ENCODE data around the gene TMEM30A. TPM values are rescaled to one million over a fixed set of nuclear protein-coding genes. Genes with fewer than 3 reads are reported as not detected.

The TMEM30A gene
- total and polyA plus RNA-seq, 2 donors, result 40.6 to 45.8 TPM

GRCh38 chr6:75217193-75217592 lies 67.4 kb downstream of the TMEM30A start:
- no peaks in the 10 kb centered on the region for H3K27me3 ChIP-seq (ENCODE audit: control insufficient read depth in 2 of 2, insufficient read depth in 1 of 2, low read length in 1 of 2)
- DNase-seq (ENCODE audit: low read depth in 6 of 9, low spot score in 9 of 9), result no peak
- H3K4me3 ChIP-seq (ENCODE audit: low read length in 2 of 2), result no peak overlapping the region
- H3K9me3 ChIP-seq (ENCODE audit: control insufficient read depth in 2 of 2, insufficient read depth in 1 of 2, low read length in 1 of 2), result no peaks in the 10 kb centered on the region
- no peaks in the 10 kb centered on the region for H3K4me1 ChIP-seq (ENCODE audit: control insufficient read depth in 2 of 2, insufficient read depth in 2 of 2, low read length in 2 of 2)
- WGBS, result 58% methylated on average over 4 of the region's 4 CpGs
- no peak overlapping the region for H3K27ac ChIP-seq (ENCODE audit: low read depth in 1 of 2, low read length in 1 of 2)
- no peaks in the 10 kb centered on the region for H3K36me3 ChIP-seq (ENCODE audit: control insufficient read depth in 2 of 2, insufficient read depth in 2 of 2, low read length in 1 of 2)

GRCh38 chr6:75215291-75215690 lies 69.3 kb downstream of the TMEM30A start:
- WGBS, result 88% methylated on average over 4 of the region's 4 CpGs
- Histone ChIP-seq H3K9me3 (ENCODE audit: control insufficient read depth in 2 of 2, insufficient read depth in 1 of 2, low read length in 1 of 2) (no peaks in the 10 kb centered on the region), H3K36me3 (ENCODE audit: control insufficient read depth in 2 of 2, insufficient read depth in 2 of 2, low read length in 1 of 2) (no peaks in the 10 kb centered on the region), H3K4me1 (ENCODE audit: control insufficient read depth in 2 of 2, insufficient read depth in 2 of 2, low read length in 2 of 2) (no peaks in the 10 kb centered on the region), H3K4me3 (ENCODE audit: low read length in 2 of 2) (no peak overlapping the region), H3K27ac (ENCODE audit: low read depth in 1 of 2, low read length in 1 of 2) (no peak overlapping the region), H3K27me3 (ENCODE audit: control insufficient read depth in 2 of 2, insufficient read depth in 1 of 2, low read length in 1 of 2) (peaks cover 0 to 10% of the 10 kb centered on the region in 2 donors)
- DNase-seq (ENCODE audit: low read depth in 6 of 9, low spot score in 9 of 9), result no peak

- DNase-seq (ENCODE audit: low read depth in 6 of 9, low spot score in 9 of 9), result no peak
- H3K27me3 ChIP-seq (ENCODE audit: control insufficient read depth in 2 of 2, insufficient read depth in 1 of 2, low read length in 1 of 2), result peaks cover 7 to 23% of the 10 kb centered on the region in 2 donors
- H3K27ac ChIP-seq (ENCODE audit: low read depth in 1 of 2, low read length in 1 of 2), result no peak overlapping the region
- H3K4me1 ChIP-seq (ENCODE audit: control insufficient read depth in 2 of 2, insufficient read depth in 2 of 2, low read length in 2 of 2), result peaks cover 0 to 1% of the 10 kb centered on the region in 2 donors
- H3K36me3 ChIP-seq (ENCODE audit: control insufficient read depth in 2 of 2, insufficient read depth in 2 of 2, low read length in 1 of 2), result no peaks in the 10 kb centered on the region
- H3K4me3 ChIP-seq (ENCODE audit: low read length in 2 of 2), result no peak overlapping the region
- 89% methylated on average over 2 of the region's 2 CpGs for WGBS
- H3K9me3 ChIP-seq (ENCODE audit: control insufficient read depth in 2 of 2, insufficient read depth in 1 of 2, low read length in 1 of 2), result no peaks in the 10 kb centered on the region
Measured at GRCh38 chr6:75213732-75214131, 70.9 kb downstream of the TMEM30A start.

GRCh38 chr6:75213112-75213511 lies 71.5 kb downstream of the TMEM30A start:
- H3K27me3 ChIP-seq (ENCODE audit: control insufficient read depth in 2 of 2, insufficient read depth in 1 of 2, low read length in 1 of 2), result peaks cover 13 to 29% of the 10 kb centered on the region in 2 donors
- no peak for DNase-seq (ENCODE audit: low read depth in 6 of 9, low spot score in 9 of 9)
- peaks cover 0 to 6% of the 10 kb centered on the region in 2 donors for H3K4me1 ChIP-seq (ENCODE audit: control insufficient read depth in 2 of 2, insufficient read depth in 2 of 2, low read length in 2 of 2)
- H3K4me3 ChIP-seq (ENCODE audit: low read length in 2 of 2), result no peak overlapping the region
- H3K9me3 ChIP-seq (ENCODE audit: control insufficient read depth in 2 of 2, insufficient read depth in 1 of 2, low read length in 1 of 2), result no peaks in the 10 kb centered on the region
- 4% methylated on average over 1 of the region's 1 CpG for whole genome bisulfite sequencing
- H3K27ac ChIP-seq (ENCODE audit: low read depth in 1 of 2, low read length in 1 of 2), result no peak overlapping the region
- H3K36me3 ChIP-seq (ENCODE audit: control insufficient read depth in 2 of 2, insufficient read depth in 2 of 2, low read length in 1 of 2), result no peaks in the 10 kb centered on the region

- H3K4me1 ChIP-seq (ENCODE audit: control insufficient read depth in 2 of 2, insufficient read depth in 2 of 2, low read length in 2 of 2), result peaks cover 0 to 9% of the 10 kb centered on the region in 2 donors
- H3K9me3 ChIP-seq (ENCODE audit: control insufficient read depth in 2 of 2, insufficient read depth in 1 of 2, low read length in 1 of 2), result peaks cover 0 to 4% of the 10 kb centered on the region in 2 donors
- 49% methylated on average over 3 of the region's 3 CpGs for WGBS
- no peaks in the 10 kb centered on the region for H3K36me3 ChIP-seq (ENCODE audit: control insufficient read depth in 2 of 2, insufficient read depth in 2 of 2, low read length in 1 of 2)
- peaks cover 19 to 39% of the 10 kb centered on the region in 2 donors for H3K27me3 ChIP-seq (ENCODE audit: control insufficient read depth in 2 of 2, insufficient read depth in 1 of 2, low read length in 1 of 2)
- H3K27ac ChIP-seq (ENCODE audit: low read depth in 1 of 2, low read length in 1 of 2), result no peak overlapping the region
- H3K4me3 ChIP-seq (ENCODE audit: low read length in 2 of 2), result no peak overlapping the region
- DNase-seq (ENCODE audit: low read depth in 6 of 9, low spot score in 9 of 9), result no peak
Measured at GRCh38 chr6:75211920-75212590, 72.5 kb downstream of the TMEM30A start.

GRCh38 chr6:75210885-75211739 lies 73.5 kb downstream of the TMEM30A start:
- Histone ChIP-seq H3K9me3 (ENCODE audit: control insufficient read depth in 2 of 2, insufficient read depth in 1 of 2, low read length in 1 of 2) (peaks cover 0 to 4% of the 10 kb centered on the region in 2 donors), H3K36me3 (ENCODE audit: control insufficient read depth in 2 of 2, insufficient read depth in 2 of 2, low read length in 1 of 2) (no peaks in the 10 kb centered on the region), H3K4me3 (ENCODE audit: low read length in 2 of 2) (no peak overlapping the region), H3K4me1 (ENCODE audit: control insufficient read depth in 2 of 2, insufficient read depth in 2 of 2, low read length in 2 of 2) (peaks cover 0 to 17% of the 10 kb centered on the region in 2 donors), H3K27me3 (ENCODE audit: control insufficient read depth in 2 of 2, insufficient read depth in 1 of 2, low read length in 1 of 2) (peaks cover 29 to 49% of the 10 kb centered on the region in 2 donors), H3K27ac (ENCODE audit: low read depth in 1 of 2, low read length in 1 of 2) (no peak overlapping the region)
- 38% methylated on average over 10 of the region's 10 CpGs for WGBS
- peak in 8 of 9 donors; percentile 27 to 78 (median 48) for DNase-seq (ENCODE audit: low read depth in 6 of 9, low spot score in 9 of 9)

- WGBS, result 39% methylated on average over 7 of the region's 7 CpGs
- H3K4me1 ChIP-seq (ENCODE audit: control insufficient read depth in 2 of 2, insufficient read depth in 2 of 2, low read length in 2 of 2), result peaks cover 0 to 22% of the 10 kb centered on the region in 2 donors
- no peak overlapping the region for H3K4me3 ChIP-seq (ENCODE audit: low read length in 2 of 2)
- no peak for DNase-seq (ENCODE audit: low read depth in 6 of 9, low spot score in 9 of 9)
- no peak overlapping the region for H3K27ac ChIP-seq (ENCODE audit: low read depth in 1 of 2, low read length in 1 of 2)
- peaks cover 0 to 4% of the 10 kb centered on the region in 2 donors for H3K9me3 ChIP-seq (ENCODE audit: control insufficient read depth in 2 of 2, insufficient read depth in 1 of 2, low read length in 1 of 2)
- peaks cover 43 to 67% of the 10 kb centered on the region in 2 donors for H3K27me3 ChIP-seq (ENCODE audit: control insufficient read depth in 2 of 2, insufficient read depth in 1 of 2, low read length in 1 of 2)
- no peaks in the 10 kb centered on the region for H3K36me3 ChIP-seq (ENCODE audit: control insufficient read depth in 2 of 2, insufficient read depth in 2 of 2, low read length in 1 of 2)
Measured at GRCh38 chr6:75209184-75209723, 75.3 kb downstream of the TMEM30A start.

- WGBS, result 3% methylated on average over 33 of the region's 33 CpGs
- no peak overlapping the region for H3K4me3 ChIP-seq (ENCODE audit: low read length in 2 of 2)
- no peak overlapping the region for H3K27ac ChIP-seq (ENCODE audit: low read depth in 1 of 2, low read length in 1 of 2)
- H3K27me3 ChIP-seq (ENCODE audit: control insufficient read depth in 2 of 2, insufficient read depth in 1 of 2, low read length in 1 of 2), result peaks cover 49 to 75% of the 10 kb centered on the region in 2 donors
- peaks cover 0 to 4% of the 10 kb centered on the region in 2 donors for H3K9me3 ChIP-seq (ENCODE audit: control insufficient read depth in 2 of 2, insufficient read depth in 1 of 2, low read length in 1 of 2)
- H3K4me1 ChIP-seq (ENCODE audit: control insufficient read depth in 2 of 2, insufficient read depth in 2 of 2, low read length in 2 of 2), result peaks cover 0 to 22% of the 10 kb centered on the region in 2 donors
- H3K36me3 ChIP-seq (ENCODE audit: control insufficient read depth in 2 of 2, insufficient read depth in 2 of 2, low read length in 1 of 2), result no peaks in the 10 kb centered on the region
- DNase-seq (ENCODE audit: low read depth in 6 of 9, low spot score in 9 of 9), result peak in 8 of 9 donors; percentile 59 to 87 (median 72)
Measured at GRCh38 chr6:75208298-75209183, 76.1 kb downstream of the TMEM30A start.
